HepG2 (cell line): ENCODE measurements around the gene ZNF83. TPM values are rescaled to one million over a fixed set of nuclear protein-coding genes. Genes with fewer than 3 reads are reported as not detected.

Experiments
- AGO1 ChIP-seq: fragments of 200-400 bp; formaldehyde crosslinking; IDR thresholded peaks from 2 replicates; pipeline ENCODE4 v1.6.1; 2017; ENCODE audit warnings: mild to moderate bottlenecking, low read depth, low read length, moderate library complexity; ENCODE audit not compliant: poor library complexity, severe bottlenecking
- FOXO1 ChIP-seq: sonication (generic); formaldehyde crosslinking; IDR thresholded peaks from 2 replicates; pipeline ENCODE4 v1.4.0; 2020; ENCODE audit warnings: missing genetic modification reagents
- HDAC2 ChIP-seq: sonication (generic); formaldehyde crosslinking; IDR thresholded peaks from 2 replicates; pipeline ENCODE4 v1.4.0; 2020; ENCODE audit warnings: missing genetic modification reagents
- HNRNPLL ChIP-seq: fragments of 200-400 bp; formaldehyde crosslinking; IDR thresholded peaks from 2 replicates; pipeline ENCODE4 v1.6.1; 2017; ENCODE audit warnings: mild to moderate bottlenecking, low read depth, low read length; ENCODE audit not compliant: poor library complexity, severe bottlenecking
- MED8 ChIP-seq: sonication (generic); formaldehyde crosslinking; IDR thresholded peaks from 2 replicates; pipeline ENCODE4 v1.8.1; 2023; ENCODE audit warnings: mild to moderate bottlenecking, missing genetic modification reagents; ENCODE audit not compliant: insufficient replicate concordance
- MIER2 ChIP-seq: IDR thresholded peaks from 2 replicates; pipeline ENCODE4 v1.6.1; 2016; ENCODE audit warnings: missing biosample characterization, missing genetic modification reagents
- NCOA2 ChIP-seq: sonication (generic); formaldehyde crosslinking; IDR thresholded peaks from 2 replicates; pipeline ENCODE4 v1.8.0; 2022; ENCODE audit warnings: inconsistent platforms
- NFKB2 ChIP-seq: sonication (generic); formaldehyde crosslinking; IDR thresholded peaks from 2 replicates; pipeline ENCODE4 v1.4.0; 2020; ENCODE audit warnings: missing genetic modification reagents, borderline replicate concordance
- PHF20 ChIP-seq: sonication (generic); formaldehyde crosslinking; IDR thresholded peaks from 2 replicates; pipeline ENCODE4 v1.5.0; 2020; ENCODE audit warnings: mild to moderate bottlenecking, missing genetic modification reagents
- RFX1 ChIP-seq: fragments of 450-650 bp; IDR thresholded peaks from 2 replicates; pipeline ENCODE4 v1.6.1; 2017
- SETDB1 ChIP-seq: sonication (generic); formaldehyde crosslinking; IDR thresholded peaks from 2 replicates; pipeline ENCODE4 v1.5.1; 2020; ENCODE audit warnings: missing genetic modification reagents, mild to moderate bottlenecking, borderline replicate concordance
- TCF7 ChIP-seq: sonication (generic); IDR thresholded peaks from 2 replicates; pipeline ENCODE4 v1.6.1; 2016; ENCODE audit warnings: antibody characterized with exemption, low read depth
- ZNF34 ChIP-seq: sonication (generic); formaldehyde crosslinking; IDR thresholded peaks from 2 replicates; pipeline ENCODE4 v1.4.0; 2020; ENCODE audit warnings: mild to moderate bottlenecking, missing genetic modification reagents, borderline replicate concordance
- ZNF605 ChIP-seq: sonication (generic); formaldehyde crosslinking; IDR thresholded peaks from 2 replicates; pipeline ENCODE4 v1.8.0; 2022; ENCODE audit warnings: mild to moderate bottlenecking, missing genetic modification reagents
- ZNF652 ChIP-seq: IDR thresholded peaks from 2 replicates; pipeline ENCODE4 v1.6.1; 2016; ENCODE audit warnings: low read depth, borderline replicate concordance
- ZNF766 ChIP-seq: sonication (generic); formaldehyde crosslinking; IDR thresholded peaks from 2 replicates; pipeline ENCODE4 v1.5.0; 2020; ENCODE audit warnings: missing genetic modification reagents, borderline replicate concordance
- ZNF816 ChIP-seq: sonication (generic); formaldehyde crosslinking; IDR thresholded peaks from 2 replicates; pipeline ENCODE4 v1.8.0; 2022; ENCODE audit warnings: missing genetic modification reagents, mild to moderate bottlenecking, borderline replicate concordance
- polyA plus RNA-seq, 8 experiments: library from polyadenylated mRNA; depleted of rRNA in 3 of 8; stranded (reverse) in 7 of 8; unstranded in 1 of 8; fragments of >200 nt; fragmentation: Illumina TruSeq in 4 of 8; extraction: Trizol in 4 of 8; gene quantifications; 2 replicates each; pipeline versions ENCODE4 v1.2.1 to v1.2.3, GENCODE V29; 2011 to 2016; ENCODE audit warnings: low read depth in 4 of 8, missing spikeins in 1 of 8, mixed read lengths in 1 of 8; ENCODE audit not compliant: insufficient read depth in 1 of 8
- total RNA-seq, 5 experiments: library from RNA; depleted of rRNA; stranded (reverse); fragments of >200 nt; fragmentation: Illumina TruSeq; extraction: Trizol; gene quantifications; 2 replicates each; pipeline ENCODE4 v1.2.3, GENCODE V29; 2016; ENCODE audit warnings: low read depth in 1 of 5
- TF ChIP-seq, protein P1 (sequence below): sonication (generic); formaldehyde crosslinking; IDR thresholded peaks from 2 replicates; pipeline ENCODE4 v1.8.1; 2023; ENCODE audit warnings: mild to moderate bottlenecking, moderate library complexity, missing genetic modification reagents
- TF ChIP-seq, protein P2 (sequence below): sonication (generic); formaldehyde crosslinking; IDR thresholded peaks from 2 replicates; pipeline ENCODE4 v1.8.1; 2023; ENCODE audit warnings: mild to moderate bottlenecking, missing genetic modification reagents
- TF ChIP-seq, protein P3 (sequence below): sonication (generic); formaldehyde crosslinking; IDR thresholded peaks from 2 replicates; pipeline ENCODE4 v1.4.0; 2020; ENCODE audit warnings: missing genetic modification reagents

The ZNF83 gene
- total and polyA plus RNA-seq, 2 of the 13 experiments (the other 11 are each of a cell fraction or from before 2014, with no cell fraction given): 20.4 to 44.5 TPM

DNA sequence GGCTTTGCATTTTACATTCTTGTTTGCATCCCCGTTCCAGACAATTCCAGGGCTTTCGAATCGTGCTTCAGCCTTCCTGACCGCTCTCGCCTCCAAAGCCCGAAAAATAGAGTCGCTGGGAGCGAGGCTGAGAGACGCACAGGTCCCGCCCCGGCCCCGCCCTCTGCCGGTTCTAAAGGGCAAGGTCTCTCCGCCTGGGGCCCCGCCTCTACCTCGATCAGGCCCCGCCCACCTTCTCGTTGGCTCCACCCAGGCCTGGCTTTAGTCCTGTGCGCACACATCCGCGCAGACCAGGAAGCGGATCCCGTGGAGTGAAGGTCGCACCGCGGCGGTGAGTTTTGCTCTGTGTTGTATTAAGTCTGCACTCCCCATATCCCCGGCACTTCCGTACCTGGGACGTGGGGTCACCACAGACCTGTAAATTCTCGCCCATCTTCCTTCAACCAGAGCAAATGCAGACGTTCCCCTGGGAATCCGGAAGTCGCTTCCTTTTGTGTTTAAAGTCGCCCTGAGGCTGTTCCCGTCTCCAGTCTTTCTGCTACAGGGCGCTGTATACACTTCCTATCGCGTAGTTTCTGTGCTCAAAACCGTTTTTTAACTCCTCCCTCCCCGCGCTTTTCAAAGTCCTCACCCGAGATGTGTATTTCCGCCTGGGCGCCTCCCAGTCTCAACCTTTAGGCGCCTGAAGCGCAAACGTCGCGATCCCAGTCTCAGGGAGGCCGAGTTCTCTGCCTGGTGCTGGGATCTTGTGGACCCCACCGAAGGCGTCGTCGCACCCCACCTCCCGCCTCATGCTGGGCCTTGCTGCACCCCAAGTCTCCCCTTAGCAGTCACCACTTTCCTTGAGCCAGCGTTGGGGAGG, 67.9 kb downstream of the ZNF83 start, which contains the start of gene ZNF701 (continued):
- TF ChIP-seq ZNF766 (CRISPR knock-in tag): peak; percentile 17; the same call in 1 of the 2 replicates
- TF ChIP-seq RFX1: no peak
- no peak for TF ChIP-seq SETDB1 (CRISPR knock-in tag)
- no peak for TF ChIP-seq NCOA2 (CRISPR knock-in tag)
- TF ChIP-seq ZNF652 (CRISPR knock-in tag): peak; percentile 19; the same call in 1 of the 2 replicates
- no peak for TF ChIP-seq MIER2 (CRISPR knock-in tag)
- TF ChIP-seq AGO1: no peak
- 0 out of 2 replicates have a peak, but pooled peaks have one; percentile 28 for TF ChIP-seq HDAC2
- TF ChIP-seq, protein P1, sequence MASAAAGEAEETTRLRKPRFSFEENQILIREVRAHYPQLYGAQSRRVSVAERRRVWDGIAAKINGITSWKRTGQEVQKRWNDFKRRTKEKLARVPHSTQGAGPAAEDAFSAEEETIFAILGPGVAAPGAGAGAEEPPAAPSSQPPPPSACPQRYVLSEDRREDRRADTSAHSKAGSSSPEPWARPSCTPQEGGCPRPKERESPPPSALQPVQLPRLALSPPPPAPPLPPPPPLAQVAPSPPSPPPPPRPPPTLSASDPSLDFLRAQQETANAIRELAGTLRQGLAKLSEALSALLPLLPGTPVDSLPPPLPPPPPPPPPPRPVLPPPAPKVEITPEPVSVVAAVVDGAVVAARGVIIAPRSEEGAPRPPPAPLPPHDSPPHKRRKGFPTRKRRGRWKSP (CRISPR knock-in tag): no peak
- TF ChIP-seq ZNF605 (CRISPR knock-in tag): 0 out of 2 replicates have a peak, but pooled peaks have one; percentile 18
- TF ChIP-seq NFKB2 (CRISPR knock-in tag): no peak
- TF ChIP-seq HNRNPLL: peak; percentile 10
- TF ChIP-seq MED8: no peak
- TF ChIP-seq PHF20 (CRISPR knock-in tag): peak; percentile 79
- TF ChIP-seq, protein P2, sequence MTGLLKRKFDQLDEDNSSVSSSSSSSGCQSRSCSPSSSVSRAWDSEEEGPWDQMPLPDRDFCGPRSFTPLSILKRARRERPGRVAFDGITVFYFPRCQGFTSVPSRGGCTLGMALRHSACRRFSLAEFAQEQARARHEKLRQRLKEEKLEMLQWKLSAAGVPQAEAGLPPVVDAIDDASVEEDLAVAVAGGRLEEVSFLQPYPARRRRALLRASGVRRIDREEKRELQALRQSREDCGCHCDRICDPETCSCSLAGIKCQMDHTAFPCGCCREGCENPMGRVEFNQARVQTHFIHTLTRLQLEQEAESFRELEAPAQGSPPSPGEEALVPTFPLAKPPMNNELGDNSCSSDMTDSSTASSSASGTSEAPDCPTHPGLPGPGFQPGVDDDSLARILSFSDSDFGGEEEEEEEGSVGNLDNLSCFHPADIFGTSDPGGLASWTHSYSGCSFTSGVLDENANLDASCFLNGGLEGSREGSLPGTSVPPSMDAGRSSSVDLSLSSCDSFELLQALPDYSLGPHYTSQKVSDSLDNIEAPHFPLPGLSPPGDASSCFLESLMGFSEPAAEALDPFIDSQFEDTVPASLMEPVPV (CRISPR knock-in tag): no peak
- TF ChIP-seq, protein P3, sequence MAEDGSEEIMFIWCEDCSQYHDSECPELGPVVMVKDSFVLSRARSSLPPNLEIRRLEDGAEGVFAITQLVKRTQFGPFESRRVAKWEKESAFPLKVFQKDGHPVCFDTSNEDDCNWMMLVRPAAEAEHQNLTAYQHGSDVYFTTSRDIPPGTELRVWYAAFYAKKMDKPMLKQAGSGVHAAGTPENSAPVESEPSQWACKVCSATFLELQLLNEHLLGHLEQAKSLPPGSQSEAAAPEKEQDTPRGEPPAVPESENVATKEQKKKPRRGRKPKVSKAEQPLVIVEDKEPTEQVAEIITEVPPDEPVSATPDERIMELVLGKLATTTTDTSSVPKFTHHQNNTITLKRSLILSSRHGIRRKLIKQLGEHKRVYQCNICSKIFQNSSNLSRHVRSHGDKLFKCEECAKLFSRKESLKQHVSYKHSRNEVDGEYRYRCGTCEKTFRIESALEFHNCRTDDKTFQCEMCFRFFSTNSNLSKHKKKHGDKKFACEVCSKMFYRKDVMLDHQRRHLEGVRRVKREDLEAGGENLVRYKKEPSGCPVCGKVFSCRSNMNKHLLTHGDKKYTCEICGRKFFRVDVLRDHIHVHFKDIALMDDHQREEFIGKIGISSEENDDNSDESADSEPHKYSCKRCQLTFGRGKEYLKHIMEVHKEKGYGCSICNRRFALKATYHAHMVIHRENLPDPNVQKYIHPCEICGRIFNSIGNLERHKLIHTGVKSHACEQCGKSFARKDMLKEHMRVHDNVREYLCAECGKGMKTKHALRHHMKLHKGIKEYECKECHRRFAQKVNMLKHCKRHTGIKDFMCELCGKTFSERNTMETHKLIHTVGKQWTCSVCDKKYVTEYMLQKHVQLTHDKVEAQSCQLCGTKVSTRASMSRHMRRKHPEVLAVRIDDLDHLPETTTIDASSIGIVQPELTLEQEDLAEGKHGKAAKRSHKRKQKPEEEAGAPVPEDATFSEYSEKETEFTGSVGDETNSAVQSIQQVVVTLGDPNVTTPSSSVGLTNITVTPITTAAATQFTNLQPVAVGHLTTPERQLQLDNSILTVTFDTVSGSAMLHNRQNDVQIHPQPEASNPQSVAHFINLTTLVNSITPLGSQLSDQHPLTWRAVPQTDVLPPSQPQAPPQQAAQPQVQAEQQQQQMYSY: 0 out of 2 replicates have a peak, but pooled peaks have one; percentile 36
- TF ChIP-seq ZNF816 (CRISPR knock-in tag): no peak
- no peak for TF ChIP-seq ZNF34 (CRISPR knock-in tag)
- no peak for TF ChIP-seq FOXO1 (CRISPR knock-in tag)
- TF ChIP-seq TCF7: no peak
